Transverse colon (tissue), 4 donors: ENCODE results near the gene VAPB.

Experiments used
- CTCF ChIP-seq, 5 experiments: fragments of 200-600 bp in 3 of 5; fragments of 450-650 bp in 2 of 5; sonication (generic) in 3 of 5; IDR thresholded peaks; 1 replicate in 2 of 5; 2 replicates in 3 of 5; pipeline ENCODE4 v1.5.1; 2016 to 2017; ENCODE audit warnings: antibody characterized with exemption in 5 of 5, inconsistent platforms in 3 of 5, mild to moderate bottlenecking in 2 of 5, moderate library complexity in 1 of 5
- EP300 ChIP-seq: sonication (generic); formaldehyde crosslinking; IDR thresholded peaks from one replicate; pipeline ENCODE4 v1.6.1; 2017; ENCODE audit warnings: antibody characterized with exemption, low read depth
- POLR2A ChIP-seq: fragments of 450-650 bp; IDR thresholded peaks from one replicate; pipeline ENCODE4 v1.6.1; 2016; ENCODE audit warnings: antibody characterized with exemption, mild to moderate bottlenecking, moderate library complexity
- POLR2AphosphoS5 ChIP-seq, 3 donors: sonication (generic); formaldehyde crosslinking; IDR thresholded peaks; one replicate each; pipeline ENCODE4 v1.6.1; 2016; ENCODE audit warnings: antibody characterized with exemption in 3 of 3

- no peak for TF ChIP-seq POLR2A
- TF ChIP-seq CTCF (IDR thresholded peaks at IDR 0.05): no peak
- TF ChIP-seq EP300: no peak
- TF ChIP-seq POLR2AphosphoS5 (IDR thresholded peaks at IDR 0.05): no peak
Measured at GRCh38 chr20:58403272-58403671, 14.2 kb downstream of the VAPB start.
